Stimulated activated CD4-positive, alpha-beta T cell treated with anti-CD3 and anti-CD28 coated beads, Interleukin-15, amount 100 ng/mL, for 24 hours (primary cell): ENCODE data around the gene SLC9A4.

Experiments used
- DNase-seq: peaks from one replicate; pipeline ENCODE4 v3.0.0-alpha.2; 2020

The SLC9A4 gene

DNA sequence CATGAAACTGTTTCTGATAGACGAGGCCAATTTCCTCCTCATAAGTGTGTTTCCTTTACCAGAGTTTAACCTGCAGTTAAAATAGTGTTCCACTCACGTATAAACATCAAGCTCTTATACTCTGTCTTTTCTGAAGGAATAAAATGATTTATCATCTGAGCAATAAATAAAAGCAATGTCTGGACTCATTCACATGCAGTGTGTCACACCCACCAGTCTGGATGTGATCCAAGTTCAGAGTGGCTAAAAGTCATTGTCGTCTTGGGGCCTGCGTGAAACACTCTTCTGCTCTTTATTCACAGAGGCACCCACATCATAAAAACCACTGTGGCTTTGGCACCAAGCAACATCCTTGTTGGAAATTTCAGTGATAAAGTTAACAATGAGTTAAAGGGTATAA is 19.5 kb upstream of the SLC9A4 start:
- DNase-seq, result no peak

DNA sequence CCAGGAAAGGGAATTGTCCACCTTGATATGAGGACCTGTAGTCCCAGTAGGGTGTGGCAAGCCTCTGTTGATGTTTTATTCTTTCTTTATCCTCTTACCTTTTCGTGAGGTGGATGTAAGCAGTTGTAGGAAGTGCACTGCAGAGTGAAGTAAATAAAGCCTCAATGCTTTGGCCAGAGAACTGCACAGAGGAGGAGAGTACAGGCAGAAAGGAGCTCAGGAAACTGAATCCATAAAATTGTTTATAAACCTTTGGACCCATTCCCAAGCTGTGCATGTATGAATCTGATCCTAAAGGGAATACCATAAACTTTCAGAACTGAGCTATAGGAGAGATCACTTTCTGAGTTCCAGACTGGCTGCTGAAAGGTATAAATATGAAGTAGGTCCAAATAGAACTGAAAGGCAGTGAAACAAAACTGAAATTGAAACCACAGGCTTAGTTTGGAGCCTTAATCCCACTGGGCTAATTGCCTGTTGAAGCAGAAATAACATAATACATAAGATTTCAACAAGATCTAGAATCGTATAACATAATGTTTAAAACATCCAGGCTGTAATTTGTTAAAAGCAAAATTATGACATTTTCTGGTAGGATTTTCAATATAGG is 17.9 kb upstream of the SLC9A4 start:
- DNase-seq, result no peak

DNA sequence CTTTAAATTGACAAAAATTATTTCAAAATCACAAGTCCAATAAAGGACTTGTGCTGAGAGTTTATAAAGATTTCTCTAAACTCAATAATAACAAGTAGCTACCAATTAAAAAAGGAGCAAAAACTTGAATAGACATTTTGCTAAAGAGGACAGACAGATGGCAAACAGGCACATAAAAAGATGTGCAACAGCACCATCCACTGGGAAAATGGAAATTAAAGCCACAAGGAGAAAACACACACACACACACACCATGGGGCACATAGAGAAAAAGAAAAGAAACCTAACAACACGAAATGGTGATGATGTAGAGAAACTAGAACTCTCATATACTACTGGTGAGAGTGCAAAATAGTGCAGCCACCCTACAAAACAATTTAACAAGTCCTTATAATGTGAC is 12.6 kb upstream of the SLC9A4 start:
- no peak for DNase-seq

DNA sequence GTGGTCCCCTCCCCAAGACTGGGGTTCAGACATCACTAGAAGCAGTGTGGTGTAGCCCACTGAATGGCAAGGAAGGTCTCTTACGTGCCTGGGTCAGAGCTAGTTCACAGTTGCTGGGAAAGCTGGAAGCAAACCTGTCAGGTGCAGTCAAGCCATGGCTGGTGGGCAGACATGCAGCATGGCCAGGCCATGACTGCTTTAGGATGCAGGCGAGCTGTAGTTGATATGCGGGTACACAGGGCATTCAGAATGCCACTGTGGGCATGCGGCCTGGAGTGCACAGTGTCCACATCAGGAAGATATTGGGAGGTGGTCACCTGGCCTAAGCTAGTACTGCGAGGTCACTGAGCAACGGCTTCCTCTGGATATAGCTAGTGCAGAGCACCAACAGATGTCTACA is 11.8 kb upstream of the SLC9A4 start:
- no peak for DNase-seq

DNA sequence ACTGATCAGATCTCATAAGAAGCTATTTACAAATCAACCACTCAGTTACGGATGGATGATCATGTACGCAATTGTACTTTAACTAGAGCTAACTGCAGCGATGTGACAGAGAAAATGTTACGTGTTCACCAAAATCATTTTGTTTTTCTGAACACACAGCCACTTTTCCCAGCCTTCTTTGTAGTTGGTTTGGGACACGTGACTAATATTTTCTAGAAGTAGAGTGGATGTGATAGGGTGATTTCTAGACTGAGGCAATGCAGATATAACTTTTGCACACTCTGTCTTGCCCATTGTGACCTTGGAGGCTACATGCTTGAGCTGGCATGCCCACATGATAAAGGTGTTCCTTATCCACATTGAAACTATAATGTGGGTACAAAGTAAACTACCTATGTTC is 9.9 kb upstream of the SLC9A4 start:
- no peak for DNase-seq

DNA sequence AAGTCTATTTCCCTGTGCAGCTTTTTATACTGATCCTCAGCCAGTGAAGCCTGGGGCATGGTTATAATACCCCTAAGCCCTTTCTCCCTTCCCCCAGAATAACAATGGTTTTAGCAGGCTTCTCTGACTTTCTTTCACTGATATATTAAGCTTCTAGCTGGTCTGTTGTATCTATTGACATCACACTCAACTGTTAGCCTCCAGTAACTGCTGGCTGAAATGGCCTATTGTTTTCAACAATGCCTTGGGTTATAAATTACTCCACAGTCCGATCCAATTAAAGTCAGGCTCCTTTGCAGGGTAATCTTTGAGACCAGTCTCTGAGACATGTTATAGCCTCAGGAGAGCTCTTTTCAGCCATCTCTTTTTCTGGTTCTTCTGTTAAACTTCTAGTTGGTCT is 2.9 kb upstream of the SLC9A4 start:
- no peak for DNase-seq

DNA sequence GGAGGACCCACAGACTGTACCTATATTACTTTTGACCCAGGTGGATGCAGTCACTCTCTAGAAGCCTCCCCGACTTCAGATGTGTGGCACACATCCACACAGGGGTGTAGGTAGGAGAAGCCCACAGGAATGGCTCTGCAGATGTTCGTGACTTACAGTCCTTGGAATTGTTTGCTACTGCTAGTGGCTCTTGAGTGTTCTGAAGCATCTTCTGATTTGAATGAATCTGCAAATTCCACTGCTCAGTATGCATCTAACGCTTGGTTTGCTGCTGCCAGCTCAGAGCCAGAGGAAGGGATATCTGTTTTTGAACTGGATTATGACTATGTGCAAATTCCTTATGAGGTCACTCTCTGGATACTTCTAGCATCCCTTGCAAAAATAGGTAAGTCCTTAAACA is 605 bp downstream of the SLC9A4 start:
- DNase-seq, result no peak

DNA sequence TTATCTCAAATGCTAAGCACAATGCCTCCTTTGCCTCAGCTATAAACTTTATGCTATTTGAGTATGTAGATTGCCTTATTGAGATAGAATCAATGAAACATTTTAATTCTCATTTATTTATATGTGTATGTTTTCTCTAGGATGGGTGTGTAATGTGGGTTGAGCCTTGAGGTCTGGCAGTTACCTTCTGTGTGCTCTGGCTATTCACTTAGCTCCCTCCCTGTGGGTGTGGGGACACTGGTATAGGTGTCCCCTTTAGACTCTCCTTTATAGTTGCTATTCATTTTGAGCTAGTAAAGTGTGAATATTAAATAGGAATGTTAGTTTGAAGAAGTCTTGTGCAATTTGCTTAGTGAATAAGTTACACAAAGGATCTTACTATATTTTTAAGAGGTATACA is 1.8 kb downstream of the SLC9A4 start:
- DNase-seq, result no peak

DNA sequence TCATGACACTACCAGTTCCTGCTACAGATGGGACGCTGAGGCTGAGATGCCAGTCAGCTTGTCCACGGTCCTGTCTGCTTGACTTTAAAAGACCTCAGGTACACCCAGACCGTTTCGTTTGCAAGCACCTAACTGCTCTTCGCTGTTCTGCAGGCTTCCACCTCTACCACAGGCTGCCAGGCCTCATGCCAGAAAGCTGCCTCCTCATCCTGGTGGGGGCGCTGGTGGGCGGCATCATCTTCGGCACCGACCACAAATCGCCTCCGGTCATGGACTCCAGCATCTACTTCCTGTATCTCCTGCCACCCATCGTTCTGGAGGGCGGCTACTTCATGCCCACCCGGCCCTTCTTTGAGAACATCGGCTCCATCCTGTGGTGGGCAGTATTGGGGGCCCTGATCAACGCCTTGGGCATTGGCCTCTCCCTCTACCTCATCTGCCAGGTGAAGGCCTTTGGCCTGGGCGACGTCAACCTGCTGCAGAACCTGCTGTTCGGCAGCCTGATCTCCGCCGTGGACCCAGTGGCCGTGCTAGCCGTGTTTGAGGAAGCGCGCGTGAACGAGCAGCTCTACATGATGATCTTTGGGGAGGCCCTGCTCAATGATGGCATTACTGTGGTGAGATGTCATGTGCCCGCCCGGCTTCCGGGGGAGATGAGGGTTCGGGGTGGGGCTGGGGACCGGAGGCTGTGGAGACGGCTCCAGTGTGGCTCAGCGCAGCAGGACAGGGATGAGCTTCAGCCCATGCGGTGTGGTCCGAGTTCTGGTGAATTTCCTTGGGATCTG is 5.9 kb downstream of the SLC9A4 start:
- DNase-seq, result no peak

DNA sequence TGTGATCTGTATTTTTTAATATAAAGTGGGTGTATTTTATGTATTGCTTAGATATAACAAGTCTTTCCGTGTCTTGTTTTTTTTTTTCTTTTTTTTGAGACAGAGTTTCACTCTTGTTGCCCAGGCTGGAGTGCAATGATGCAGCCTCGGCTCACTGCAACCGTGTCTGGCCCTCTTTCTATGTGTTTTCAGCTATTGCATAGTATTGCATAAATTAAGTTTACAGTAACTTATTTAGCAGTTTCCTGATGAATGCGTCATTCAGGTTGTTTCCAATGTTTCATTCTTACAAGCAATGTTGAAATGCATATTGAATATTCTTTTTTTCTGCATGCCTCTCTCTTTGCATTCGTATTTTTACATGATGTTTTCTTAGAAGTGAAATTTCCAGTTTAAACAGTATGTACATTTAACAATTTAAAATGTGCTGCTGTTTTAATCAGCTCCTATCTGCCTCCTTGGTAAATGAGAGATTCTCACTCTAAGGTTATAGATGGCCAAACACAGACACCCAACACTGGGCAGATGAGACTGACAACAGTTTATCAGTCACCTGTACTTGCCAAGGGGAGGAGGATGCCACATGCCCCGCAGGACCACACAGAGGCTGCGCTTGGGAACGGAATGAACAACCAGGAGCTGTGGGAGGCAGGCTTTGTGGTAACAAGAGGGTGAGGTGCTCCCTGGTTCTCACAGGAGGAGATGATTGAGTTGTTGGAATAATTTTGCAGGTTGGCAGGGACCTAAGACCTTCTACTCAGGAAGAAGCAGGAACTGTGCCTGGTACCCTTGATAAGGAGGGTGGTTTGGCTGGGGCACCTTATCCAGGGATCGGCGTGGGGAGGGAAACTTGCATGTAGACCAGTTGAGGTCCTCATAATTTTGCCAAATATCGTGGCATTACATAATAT is 7.5 kb downstream of the SLC9A4 start:
- no peak for DNase-seq

DNA sequence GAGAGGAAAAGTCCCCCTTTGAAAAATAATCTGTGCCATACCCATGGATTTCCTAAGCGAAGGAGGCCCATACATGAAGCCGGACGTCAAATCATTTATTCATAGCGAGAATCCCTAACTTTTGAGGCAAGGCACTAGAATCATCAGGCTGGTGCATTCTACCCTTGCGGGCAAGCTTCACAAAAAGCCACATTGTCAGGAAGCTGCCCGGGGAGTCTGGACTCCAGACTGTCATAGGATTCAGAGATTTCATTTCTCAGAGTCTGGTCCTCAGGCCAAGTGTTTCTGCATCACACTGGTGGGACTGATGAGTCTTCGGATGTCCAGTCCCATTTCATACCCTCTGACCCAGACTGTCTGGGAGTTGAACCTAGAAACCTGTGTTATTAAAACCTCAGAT is 8.9 kb downstream of the SLC9A4 start:
- DNase-seq, result no peak

DNA sequence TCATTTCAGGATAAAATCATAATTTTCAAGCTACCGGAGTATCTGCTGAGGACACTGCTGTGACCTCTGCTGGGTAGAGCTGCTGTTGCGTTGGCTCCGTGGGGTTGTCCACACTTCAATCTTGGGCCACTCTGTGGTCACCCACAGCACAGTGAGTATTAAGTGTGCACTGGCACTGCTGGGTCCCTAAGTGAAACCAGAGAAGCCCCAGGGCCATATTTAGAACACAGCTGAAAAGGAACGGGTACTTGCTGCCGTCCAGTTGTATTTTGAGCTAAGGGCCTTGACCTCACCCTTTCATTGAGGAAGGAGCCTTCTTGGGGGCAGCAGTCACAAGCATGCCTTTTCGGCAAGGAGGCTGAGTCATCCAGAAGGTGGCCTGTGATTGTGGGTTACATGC is 10.1 kb downstream of the SLC9A4 start:
- DNase-seq, result no peak

DNA sequence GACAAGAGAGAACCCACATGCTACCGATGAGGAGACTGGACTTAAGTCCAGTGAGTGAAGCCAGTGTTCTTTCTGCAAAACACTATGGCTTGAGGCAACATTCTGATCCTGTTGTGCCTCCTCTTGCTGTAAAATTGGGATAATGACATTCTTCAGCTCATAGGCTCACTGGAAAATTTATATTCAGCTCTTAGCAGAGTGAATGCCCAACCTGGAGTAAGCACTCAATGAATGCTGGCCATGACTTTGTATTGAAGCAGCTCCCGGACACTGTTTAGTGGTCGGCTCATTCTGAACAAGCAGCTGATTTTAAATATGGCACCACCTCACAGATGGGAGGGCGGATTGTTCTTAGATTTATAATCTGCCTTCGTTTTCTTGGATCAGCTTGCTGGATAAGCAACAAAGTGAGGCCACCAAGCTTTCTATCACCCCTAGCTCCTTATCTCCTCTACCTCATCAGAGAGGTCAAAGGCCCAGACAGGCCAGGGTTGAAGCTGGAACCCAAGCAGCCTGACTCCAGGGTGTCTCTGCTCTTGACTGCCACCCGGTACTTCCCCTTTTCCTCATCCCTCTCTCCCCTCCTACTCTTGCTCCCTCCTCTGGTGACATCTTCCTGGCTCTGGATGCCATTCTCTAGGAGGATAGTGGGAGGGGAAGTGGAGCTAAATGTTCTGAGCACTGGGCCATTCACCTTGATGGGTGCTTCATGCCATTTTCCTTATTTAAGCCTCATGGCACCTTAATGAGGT is 11.5 kb downstream of the SLC9A4 start:
- no peak for DNase-seq

DNA sequence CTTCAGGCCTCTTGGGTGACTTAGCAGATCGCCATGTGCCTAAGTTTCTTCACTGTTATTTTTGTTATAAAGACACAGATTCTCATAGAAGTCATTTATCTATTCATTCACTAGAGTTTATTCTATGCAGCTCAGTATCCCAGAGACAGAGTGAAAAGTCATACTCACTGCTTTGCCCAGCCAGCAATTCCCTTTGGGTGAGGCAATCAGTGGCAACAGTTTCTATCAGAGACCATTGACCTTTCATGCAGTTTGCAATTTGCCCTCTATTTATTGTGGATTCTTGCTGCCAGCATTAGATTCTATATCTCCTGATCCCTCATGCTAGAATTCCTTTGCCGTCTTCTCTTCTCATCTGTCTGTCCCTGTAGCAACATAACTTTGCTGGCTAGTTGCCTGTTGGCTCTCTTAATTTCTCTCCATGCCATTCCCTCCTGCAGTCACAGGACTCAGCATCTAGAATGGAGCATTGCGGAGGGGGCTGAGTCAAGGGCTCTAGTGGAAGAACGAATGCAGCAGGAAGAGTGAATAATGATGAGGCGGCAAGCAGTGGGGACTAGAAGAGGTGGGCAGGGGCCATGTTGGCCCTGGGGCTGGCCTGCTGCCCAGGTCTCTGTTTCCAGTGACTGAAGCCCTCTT is 12.2 kb downstream of the SLC9A4 start:
- DNase-seq, result no peak

DNA sequence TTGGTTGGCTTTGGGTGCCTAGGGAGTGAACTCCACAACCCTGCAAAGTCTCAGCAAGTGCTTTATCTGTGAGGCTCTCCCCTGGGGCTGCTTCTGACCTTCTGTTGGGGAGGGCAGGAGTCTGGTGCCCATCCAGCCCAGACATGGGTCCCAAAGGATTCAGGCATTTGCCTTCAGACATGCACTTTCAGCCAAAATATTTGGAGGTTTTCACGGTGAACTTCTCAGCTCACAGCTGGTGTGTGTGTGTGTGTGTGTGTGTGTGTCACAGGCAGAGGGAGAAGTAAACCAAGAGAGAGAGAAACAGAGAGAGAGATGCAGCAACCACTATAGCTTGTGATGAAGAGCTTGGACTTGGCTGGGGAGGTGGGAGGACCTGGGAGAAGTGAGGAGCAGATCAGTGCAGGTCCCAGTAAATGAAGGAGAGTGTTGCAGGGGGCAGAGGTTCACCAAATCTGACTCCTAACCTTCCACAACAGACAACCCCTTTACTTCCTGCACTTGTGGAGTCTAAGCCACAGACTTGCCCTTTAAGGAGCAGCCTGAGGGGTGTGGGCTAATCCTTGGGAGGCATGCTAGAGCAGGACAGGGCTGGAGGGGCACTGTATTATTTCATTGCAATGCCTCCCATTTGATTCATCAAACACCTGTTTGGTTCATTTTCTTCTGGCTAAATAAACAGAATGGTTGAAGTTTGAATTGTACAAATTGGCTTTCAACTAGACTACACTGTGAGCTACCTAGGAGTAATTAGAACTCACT is 14.1 kb downstream of the SLC9A4 start:
- DNase-seq, result no peak

DNA sequence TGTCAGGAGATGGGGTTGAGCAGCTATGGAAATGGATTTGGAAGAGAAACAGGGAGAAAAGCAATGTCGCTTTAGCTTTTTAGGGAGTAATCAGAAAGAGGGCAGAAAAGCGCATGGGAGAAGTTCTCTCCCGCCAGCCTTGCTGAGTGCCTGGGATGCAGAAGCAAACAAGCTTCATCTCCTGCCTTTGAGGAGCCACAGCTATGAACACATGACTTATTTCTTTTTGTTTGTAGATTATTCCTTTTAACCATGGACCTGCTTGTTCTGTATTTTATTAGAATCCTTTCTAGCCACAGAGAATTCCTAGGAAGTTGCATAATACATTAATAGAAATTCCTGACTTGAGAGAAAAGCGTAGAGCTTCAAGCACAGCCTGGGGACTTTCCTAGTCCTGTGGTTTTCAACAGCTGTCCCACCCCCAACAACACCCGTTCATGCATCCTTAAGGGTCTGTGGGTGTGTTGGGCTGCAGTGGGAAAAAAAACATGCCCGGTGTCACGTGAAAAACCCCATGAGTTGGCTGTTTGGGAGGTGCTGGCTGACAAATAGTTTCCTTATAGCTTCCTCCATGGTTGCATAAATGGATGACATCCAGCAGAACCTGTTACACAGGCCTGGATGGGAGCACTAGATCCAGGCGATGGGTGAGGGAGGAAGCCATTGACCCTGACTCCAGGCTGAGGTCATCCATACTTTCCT is 14.9 kb downstream of the SLC9A4 start:
- DNase-seq, result no peak

DNA sequence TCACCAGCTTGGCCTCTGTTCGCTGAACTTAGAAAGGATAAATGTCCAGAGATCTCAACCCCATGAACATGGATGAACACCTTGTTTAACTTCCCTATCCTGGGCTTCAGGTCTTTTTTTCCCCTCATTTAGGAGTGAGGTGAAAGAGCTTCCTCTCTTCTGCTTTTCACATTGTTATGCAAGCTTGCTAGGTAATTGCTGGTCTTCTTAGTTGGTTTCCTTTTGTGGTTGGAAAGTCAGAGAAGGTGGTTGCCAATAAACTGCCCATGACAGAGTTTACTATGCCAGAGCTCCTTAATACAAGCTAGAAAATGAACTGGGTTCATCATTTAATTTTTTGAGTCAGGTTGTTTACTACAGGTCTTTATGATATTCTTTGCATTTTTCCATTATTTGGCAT is 16.6 kb downstream of the SLC9A4 start:
- DNase-seq, result no peak

DNA sequence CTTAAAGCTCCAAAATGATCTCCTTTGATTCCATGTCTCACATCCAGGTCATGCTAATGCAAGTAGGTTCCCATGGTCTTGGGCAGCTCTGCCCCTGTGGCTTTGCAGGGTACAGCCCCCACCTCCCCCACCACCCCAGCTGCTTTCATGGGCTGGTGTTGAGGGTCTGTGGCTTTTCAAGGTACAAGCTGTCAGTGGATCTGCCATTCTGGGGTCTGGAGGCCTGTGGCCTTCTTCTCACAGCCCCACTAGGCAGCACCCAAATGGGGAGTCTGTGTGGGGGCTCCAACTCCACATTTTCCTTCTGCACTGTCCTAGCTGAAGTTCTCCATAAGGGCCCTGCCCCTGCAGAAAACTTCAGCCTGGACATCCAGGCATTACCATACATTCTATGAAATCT is 19.0 kb downstream of the SLC9A4 start:
- no peak for DNase-seq

DNA sequence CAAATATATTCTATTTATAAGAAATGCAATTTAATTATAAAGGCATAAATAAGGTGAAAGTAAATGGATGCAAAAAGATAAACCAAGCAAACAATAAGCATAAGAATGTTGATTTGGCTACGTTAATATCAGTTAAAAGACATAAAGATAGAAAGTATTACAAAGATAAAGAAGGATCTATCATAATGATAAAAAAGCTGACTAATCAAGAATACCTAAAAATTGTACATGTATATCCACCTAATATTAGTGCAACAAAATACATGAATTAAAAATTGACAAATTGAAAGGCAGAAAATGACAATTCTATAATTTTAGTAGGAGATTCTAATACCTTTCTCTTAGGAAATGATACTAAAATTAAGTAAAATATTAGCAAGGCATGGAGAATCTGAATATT is 21.5 kb downstream of the SLC9A4 start:
- no peak for DNase-seq

DNA sequence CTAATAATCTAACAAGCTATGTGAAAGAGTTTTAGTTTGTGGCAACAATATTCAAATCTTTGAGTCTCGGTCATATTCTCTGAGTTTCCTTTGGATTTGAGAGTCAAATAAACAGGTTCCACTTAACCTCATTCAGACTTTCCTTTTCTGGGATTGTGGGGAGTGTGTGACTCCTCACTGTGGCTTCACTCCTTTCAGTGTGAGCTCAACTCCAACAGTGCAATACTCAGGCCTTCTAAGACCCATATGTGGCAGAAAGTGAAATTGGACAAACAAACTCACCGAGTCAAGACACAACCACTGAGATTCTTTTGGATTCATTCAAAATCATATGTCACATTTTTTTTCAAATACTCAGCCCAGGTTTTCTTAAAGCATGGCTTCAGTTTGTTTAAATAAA is 25.4 kb downstream of the SLC9A4 start:
- DNase-seq, result no peak

DNA sequence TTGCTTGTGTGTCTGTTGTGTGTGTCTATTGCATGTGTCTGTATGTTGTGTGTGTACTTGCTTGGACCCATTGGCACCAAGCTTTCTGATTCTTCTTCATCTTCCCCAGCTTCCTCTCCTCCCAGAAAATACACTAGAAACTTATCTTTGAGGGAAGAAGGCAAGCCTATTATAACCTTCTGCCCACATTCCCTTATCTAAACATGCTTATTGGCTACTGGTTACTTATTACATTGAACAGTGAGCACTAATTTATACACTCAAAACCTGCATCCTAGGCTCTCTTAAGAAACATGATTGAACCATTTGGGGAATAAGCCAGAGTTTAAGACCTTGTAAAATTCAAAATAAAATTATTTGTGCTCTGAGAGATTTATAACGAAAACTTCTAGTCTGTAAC is 26.5 kb downstream of the SLC9A4 start:
- no peak for DNase-seq
